Keratinocyte (primary cell): ENCODE data around the gene ALCAM. TPM values are rescaled to one million over a fixed set of nuclear protein-coding genes. Genes with fewer than 3 reads are reported as not detected.
A peak's percentile ranks its signal among the peaks of the same experiment; 100 is the strongest.

Source experiments
- DNase-seq: peaks from one replicate; pipeline ENCODE4 v3.0.0-alpha.2; 2011; ENCODE audit warnings: low read depth, missing footprints, low spot score
- FAIRE-seq: peaks from 2 replicates; lab custom pipeline; 2011; peaks lifted over from hg19 to GRCh38; lab: Jason Lieb, UNC
- H2AFZ ChIP-seq: 2 replicates; pipeline ENCODE4 v1.6.0; 2012; ENCODE audit warnings: low read length, control low read depth, inconsistent platforms; ENCODE audit not compliant: control insufficient read depth
- H3K27ac ChIP-seq: 2 replicates; pipeline ENCODE4 v1.5.1; 2011; ENCODE audit warnings: low read length; ENCODE audit not compliant: control insufficient read depth, insufficient read depth
- H3K27me3 ChIP-seq: 3 replicates; pipeline ENCODE4 v1.6.0; 2011; ENCODE audit warnings: low read length; ENCODE audit not compliant: control insufficient read depth, insufficient read depth; ENCODE audit errors: extremely low read depth
- H3K36me3 ChIP-seq, 2 experiments: 2 replicates in 1 of 2; 3 replicates in 1 of 2; pipeline ENCODE4 v1.5.1; 2011; ENCODE audit warnings: low read length in 2 of 2, mild to moderate bottlenecking in 1 of 2; ENCODE audit not compliant: control insufficient read depth in 2 of 2, insufficient read depth in 2 of 2; ENCODE audit errors: extremely low read depth in 1 of 2
- H3K4me1 ChIP-seq: 3 replicates; pipeline ENCODE4 v1.5.1; 2011; ENCODE audit warnings: low read length; ENCODE audit not compliant: control insufficient read depth, insufficient read depth; ENCODE audit errors: extremely low read depth
- H3K4me2 ChIP-seq: 3 replicates; pipeline ENCODE4 v1.6.0; 2011; ENCODE audit warnings: low read depth, low read length; ENCODE audit not compliant: control insufficient read depth, insufficient read depth; ENCODE audit errors: extremely low read depth
- H3K4me3 ChIP-seq, 3 experiments: fragments of 200-600 bp in 1 of 3; sonication (generic) in 1 of 3; 2 replicates in 2 of 3; 3 replicates in 1 of 3; pipeline ENCODE4 v1.5.1; 2011 to 2016; ENCODE audit warnings: low read length in 3 of 3, mild to moderate bottlenecking in 3 of 3, control low read depth in 2 of 3, inconsistent platforms in 1 of 3, low read depth in 1 of 3, mixed read lengths in 1 of 3, mixed run types in 1 of 3, moderate library complexity in 1 of 3; ENCODE audit not compliant: control insufficient read depth in 2 of 3, insufficient read depth in 2 of 3; ENCODE audit errors: extremely low read depth in 1 of 3
- H3K79me2 ChIP-seq: 2 replicates; pipeline ENCODE4 v1.6.0; 2012; ENCODE audit warnings: low read length; ENCODE audit not compliant: control insufficient read depth, insufficient read depth
- H3K9ac ChIP-seq: 3 replicates; pipeline ENCODE4 v1.6.0; 2011; ENCODE audit warnings: low read length; ENCODE audit not compliant: control insufficient read depth, insufficient read depth; ENCODE audit errors: extremely low read depth
- H3K9me1 ChIP-seq: 3 replicates; pipeline ENCODE4 v1.6.0; 2011; ENCODE audit warnings: low read length; ENCODE audit not compliant: control insufficient read depth, insufficient read depth; ENCODE audit errors: extremely low read depth
- H3K9me3 ChIP-seq: 2 replicates; pipeline ENCODE4 v1.5.1; 2012; ENCODE audit warnings: low read depth, low read length; ENCODE audit not compliant: control insufficient read depth
- H4K20me1 ChIP-seq: 3 replicates; pipeline ENCODE4 v1.6.0; 2011; ENCODE audit warnings: low read length; ENCODE audit not compliant: control insufficient read depth, insufficient read depth; ENCODE audit errors: extremely low read depth
- EZH2 ChIP-seq: IDR thresholded peaks from one replicate; pipeline ENCODE4 v1.6.1; 2012; ENCODE audit warnings: inconsistent platforms, mild to moderate bottlenecking, low read length, moderate library complexity
- dilution Hi-C: fragments of 300-500 bp; cut with MboI; formaldehyde crosslinking; loops from one replicate; pipeline ENCODE4 v1.7.0; 2020; ENCODE audit warnings: low sequenced_read_pairs; ENCODE audit not compliant: extremely low pct_ligation_motif_present
- polyA plus RNA-seq, 5 experiments: library from polyadenylated mRNA; depleted of rRNA in 3 of 5; stranded (reverse) in 3 of 5; stranded (forward) in 1 of 5; unstranded in 1 of 5; fragments of >200 nt; gene quantifications; 1 replicate in 1 of 5; 2 replicates in 3 of 5; 3 replicates in 1 of 5; pipeline versions ENCODE4 v1.2.1 to v1.2.3, GENCODE V29; 2011 to 2012; ENCODE audit warnings: missing spikeins in 2 of 5, low read depth in 1 of 5, low replicate concordance in 1 of 5
- TF ChIP-seq, protein P1 (sequence below), 3 experiments: IDR thresholded peaks in 1 of 3; conservative IDR thresholded peaks in 1 of 3; optimal IDR thresholded peaks in 1 of 3; 2 replicates in 2 of 3; 3 replicates in 1 of 3; pipeline versions ENCODE3 to v1.5.1; 2011; ENCODE audit warnings: low read length in 3 of 3, mild to moderate bottlenecking in 3 of 3, moderate library complexity in 2 of 3, control low read depth in 1 of 3, inconsistent platforms in 1 of 3; ENCODE audit not compliant: insufficient read depth in 2 of 3; ENCODE audit errors: extremely low read depth in 1 of 3

Gene ALCAM
- polyA plus RNA-seq, 1 donor (not counting 4 experiments of a cell fraction or from before 2014, with no cell fraction given): 71.3 TPM

DNA sequence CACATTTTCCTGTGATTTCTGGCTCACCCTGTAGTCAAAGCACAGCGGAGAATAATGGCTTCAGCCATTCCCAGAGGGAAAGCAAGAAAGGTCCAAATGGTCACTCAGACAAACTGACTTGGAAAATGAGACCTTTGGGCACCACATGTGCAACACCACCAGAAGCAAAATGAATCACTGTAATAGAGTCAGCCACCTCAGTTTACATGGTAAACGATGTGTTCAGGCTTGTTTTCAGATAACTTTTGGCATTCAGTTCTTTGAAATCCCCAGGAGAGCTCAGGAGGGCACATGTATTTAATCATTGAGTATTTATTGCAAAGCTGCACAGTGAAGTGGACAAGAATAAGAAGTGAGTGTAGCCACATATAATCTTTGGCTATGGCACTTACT lies 38.4 kb upstream of the ALCAM start:
- Histone ChIP-seq H2AFZ (no peak overlapping the region), H3K9me3 (no peaks in the 10 kb centered on the region), H3K27ac (no peak overlapping the region), H3K4me2 (no peak overlapping the region), H3K4me1 (peaks cover 7% of the 10 kb centered on the region), H3K9ac (no peak overlapping the region), H3K9me1 (no peaks in the 10 kb centered on the region), H4K20me1 (no peaks in the 10 kb centered on the region), H3K79me2 (no peaks in the 10 kb centered on the region), H3K36me3 (no peaks in the 10 kb centered on the region), H3K4me3 (no peak overlapping the region), H3K27me3 (no peaks in the 10 kb centered on the region)
- no peak for FAIRE-seq
- DNase-seq: peak; percentile 23
- TF ChIP-seq, protein P1, sequence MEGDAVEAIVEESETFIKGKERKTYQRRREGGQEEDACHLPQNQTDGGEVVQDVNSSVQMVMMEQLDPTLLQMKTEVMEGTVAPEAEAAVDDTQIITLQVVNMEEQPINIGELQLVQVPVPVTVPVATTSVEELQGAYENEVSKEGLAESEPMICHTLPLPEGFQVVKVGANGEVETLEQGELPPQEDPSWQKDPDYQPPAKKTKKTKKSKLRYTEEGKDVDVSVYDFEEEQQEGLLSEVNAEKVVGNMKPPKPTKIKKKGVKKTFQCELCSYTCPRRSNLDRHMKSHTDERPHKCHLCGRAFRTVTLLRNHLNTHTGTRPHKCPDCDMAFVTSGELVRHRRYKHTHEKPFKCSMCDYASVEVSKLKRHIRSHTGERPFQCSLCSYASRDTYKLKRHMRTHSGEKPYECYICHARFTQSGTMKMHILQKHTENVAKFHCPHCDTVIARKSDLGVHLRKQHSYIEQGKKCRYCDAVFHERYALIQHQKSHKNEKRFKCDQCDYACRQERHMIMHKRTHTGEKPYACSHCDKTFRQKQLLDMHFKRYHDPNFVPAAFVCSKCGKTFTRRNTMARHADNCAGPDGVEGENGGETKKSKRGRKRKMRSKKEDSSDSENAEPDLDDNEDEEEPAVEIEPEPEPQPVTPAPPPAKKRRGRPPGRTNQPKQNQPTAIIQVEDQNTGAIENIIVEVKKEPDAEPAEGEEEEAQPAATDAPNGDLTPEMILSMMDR (optimal IDR thresholded peaks at IDR 0.05 in 1 of 3, IDR thresholded peaks at IDR 0.05 in 1 of 3, conservative IDR thresholded peaks at IDR 0.05 in 1 of 3; ENCODE audit: extremely low read depth in 1 of 3, insufficient read depth in 2 of 3, low read length in 3 of 3): no peak
- TF ChIP-seq EZH2: no peak
- dilution Hi-C loops: no loop called here

DNA sequence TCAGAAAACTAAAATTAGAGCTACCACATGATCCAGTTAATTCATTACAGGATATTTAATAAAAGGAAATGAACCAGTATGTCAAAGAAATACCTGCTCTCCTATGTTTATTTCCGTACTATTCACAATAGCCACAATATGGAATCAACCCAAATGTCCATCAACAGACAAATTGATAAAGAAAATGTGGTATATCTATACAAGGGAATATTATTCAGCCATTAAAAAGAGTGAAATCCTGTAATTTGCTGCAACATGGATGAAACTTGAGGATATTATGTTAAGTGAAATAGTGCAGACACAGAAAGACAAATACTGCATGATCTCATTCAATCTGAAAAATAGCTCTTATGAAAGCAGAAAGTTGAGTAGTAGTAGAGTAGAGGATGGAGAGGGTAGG lies 33.7 kb upstream of the ALCAM start:
- Histone ChIP-seq H3K4me2 (no peak overlapping the region), H3K9me1 (no peaks in the 10 kb centered on the region), H3K9me3 (no peaks in the 10 kb centered on the region), H3K4me3 (no peak overlapping the region), H2AFZ (no peak overlapping the region), H3K27me3 (no peaks in the 10 kb centered on the region), H4K20me1 (no peaks in the 10 kb centered on the region), H3K9ac (no peak overlapping the region), H3K4me1 (peaks cover 10% of the 10 kb centered on the region), H3K79me2 (no peaks in the 10 kb centered on the region), H3K36me3 (no peaks in the 10 kb centered on the region), H3K27ac (no peak overlapping the region)
- FAIRE-seq (no peak), DNase-seq (no peak)
- dilution Hi-C loops: no loop called here
- TF ChIP-seq, protein P1 (optimal IDR thresholded peaks at IDR 0.05 in 1 of 3, IDR thresholded peaks at IDR 0.05 in 1 of 3, conservative IDR thresholded peaks at IDR 0.05 in 1 of 3; ENCODE audit: extremely low read depth in 1 of 3, insufficient read depth in 2 of 3, low read length in 3 of 3): no peak
- TF ChIP-seq EZH2: no peak
